Calu3 (cell line): ENCODE results near the gene FLT4. TPM values are rescaled to one million over a fixed set of nuclear protein-coding genes. Genes with fewer than 3 reads are reported as not detected.

ENCODE experiments used
- BruUV-seq: library from RNA; stranded (reverse); fragments of 400-500 nt; replicated peaks from 2 replicates; lab custom pipeline; 2021; lab: Mats Ljungman, UMichigan
- CTCF ChIA-PET: fragments of 300-600 bp; sonication (Branson Sonifier 250); formaldehyde crosslinking; loops from one replicate; lab custom pipeline; 2022; ENCODE audit warnings: antibody characterized with exemption; lab: Charles Lee
- DNase-seq: peaks from one replicate; pipeline ENCODE4 v3.0.0; 2022
- H3K27ac Mint-ChIP-seq: one replicate; pipeline ENCODE4 v1.8.0; 2022; ENCODE audit warnings: mixed read lengths; ENCODE audit not compliant: unreplicated experiment
- H3K27me3 Mint-ChIP-seq: one replicate; pipeline ENCODE4 v1.8.0; 2022; ENCODE audit warnings: mixed read lengths; ENCODE audit not compliant: unreplicated experiment
- H3K36me3 Mint-ChIP-seq: one replicate; pipeline ENCODE4 v1.8.0; 2022; ENCODE audit warnings: mild to moderate bottlenecking, moderate library complexity, mixed read lengths; ENCODE audit not compliant: insufficient read depth, unreplicated experiment
- H3K4me1 Mint-ChIP-seq: one replicate; pipeline ENCODE4 v1.8.0; 2022; ENCODE audit warnings: mild to moderate bottlenecking, low read depth, mixed read lengths; ENCODE audit not compliant: unreplicated experiment
- H3K4me3 Mint-ChIP-seq: one replicate; pipeline ENCODE4 v1.8.0; 2022; ENCODE audit warnings: mild to moderate bottlenecking, low read depth, moderate library complexity, mixed read lengths; ENCODE audit not compliant: unreplicated experiment
- H3K9me3 Mint-ChIP-seq: one replicate; pipeline ENCODE4 v1.8.0; 2022; ENCODE audit warnings: low read depth, mixed read lengths; ENCODE audit not compliant: unreplicated experiment
- CTCF ChIP-seq: fragments of 200-600 bp; IDR thresholded peaks from one replicate; pipeline ENCODE4 v1.8.0; 2022; ENCODE audit warnings: antibody characterized with exemption; ENCODE audit not compliant: unreplicated experiment
- intact Hi-C: fragments of 100-400 bp; cut with micrococcal nuclease; formaldehyde crosslinking; loops from one replicate; pipeline ENCODE4 v1.10.0; 2022; ENCODE audit not compliant: unreplicated experiment
- total RNA-seq: library from RNA; stranded (reverse); gene quantifications from 2 replicates; pipeline ENCODE4 v1.2.3, GENCODE V29; 2022

FLT4 gene
- total RNA-seq, 1 experiment from 2014 or later = not detected

- no peak for TF ChIP-seq CTCF
- Mint-ChIP-seq H3K36me3 (peaks cover 24% of the 10 kb centered on the region), H3K4me1 (no peaks in the 10 kb centered on the region), H3K27ac (no peak overlapping the region), H3K4me3 (no peak overlapping the region), H3K9me3 (no peaks in the 10 kb centered on the region), H3K27me3 (no peaks in the 10 kb centered on the region)
- no TSS peak for BruUV-seq
- no peak for DNase-seq
- CTCF ChIA-PET = no interaction called here
- intact Hi-C loops = no loop called here
These were observed 80.5 kb downstream of the FLT4 start for GRCh38 chr5:180568914-180569313.

- no peak for TF ChIP-seq CTCF
- intact Hi-C loops = loop anchor here (5.0 kb wide), 1 partner anchor 52 kb away; no protein-coding TSS in a partner anchor
- Mint-ChIP-seq H3K4me3 (no peak overlapping the region), H3K27ac (no peak overlapping the region), H3K27me3 (no peaks in the 10 kb centered on the region), H3K36me3 (peaks cover 19% of the 10 kb centered on the region), H3K9me3 (no peaks in the 10 kb centered on the region), H3K4me1 (no peaks in the 10 kb centered on the region)
- CTCF ChIA-PET = no interaction called here
- DNase-seq = no peak
- no TSS peak for BruUV-seq
These were observed 85.4 kb downstream of the FLT4 start for GRCh38 chr5:180563994-180564393.

GRCh38 chr5:180558232-180558631 is 91.2 kb downstream of the FLT4 start:
- no peak for TF ChIP-seq CTCF
- Mint-ChIP-seq H3K4me1 (no peaks in the 10 kb centered on the region), H3K4me3 (no peak overlapping the region), H3K36me3 (no peaks in the 10 kb centered on the region), H3K27me3 (no peaks in the 10 kb centered on the region), H3K9me3 (no peaks in the 10 kb centered on the region), H3K27ac (no peak overlapping the region)
- no peak for DNase-seq
- intact Hi-C loops = no loop called here
- CTCF ChIA-PET = interaction anchor here (0.6 kb wide), 1 partner anchor 10 kb away, joined by 9 read pairs; no protein-coding TSS in a partner anchor
- BruUV-seq = no TSS peak

- H3K4me1 Mint-ChIP-seq = no peaks in the 10 kb centered on the region
- no TSS peak for BruUV-seq
- H3K27me3 Mint-ChIP-seq = no peaks in the 10 kb centered on the region
- peaks cover 5% of the 10 kb centered on the region for H3K36me3 Mint-ChIP-seq
- H3K27ac Mint-ChIP-seq = no peak overlapping the region
- intact Hi-C loops = loop anchor here (1.0 kb wide), 1 partner anchor 33 kb away; no protein-coding TSS in a partner anchor
- CTCF ChIA-PET = no interaction called here
- TF ChIP-seq CTCF = no peak
- no peak overlapping the region for H3K4me3 Mint-ChIP-seq
- no peak for DNase-seq
- H3K9me3 Mint-ChIP-seq = no peaks in the 10 kb centered on the region
These were observed 92.1 kb downstream of the FLT4 start for GRCh38 chr5:180557217-180557809.
